H1 (cell line): ENCODE results near the gene EEF1A2. TPM values are rescaled to one million over a fixed set of nuclear protein-coding genes. Genes with fewer than 3 reads are reported as not detected.

Experiments
- NANOG ChIP-seq: IDR thresholded peaks from 2 replicates; pipeline ENCODE4 v1.6.1; 2011; ENCODE audit warnings: low read length, low read depth, mild to moderate bottlenecking, inconsistent platforms; ENCODE audit not compliant: insufficient read depth, poor library complexity, severe bottlenecking
- polyA plus RNA-seq, 7 experiments: library from polyadenylated mRNA; depleted of rRNA in 3 of 7; stranded (reverse) in 5 of 7; unstranded in 2 of 7; fragments of >200 nt in 5 of 7; fragments of 200-250 nt in 2 of 7; gene quantifications; 1 replicate in 5 of 7; 2 replicates in 1 of 7; 4 replicates in 1 of 7; pipeline versions ENCODE4 v1.2.1 to v1.2.3, GENCODE V29; 2011 to 2013; ENCODE audit warnings: missing spikeins in 2 of 7, mixed read lengths in 2 of 7
- total RNA-seq: library from RNA; stranded (reverse); fragmentation: NEBNext Ultra II Directional; extraction: Animal tissue kit (Norgen Biotek cat#: 25700); gene quantifications from 2 replicates; pipeline ENCODE4 v1.2.1, GENCODE V29; 2021

The EEF1A2 gene
- total and polyA plus RNA-seq, 2 of the 8 experiments (the other 6 are each of a cell fraction or from before 2014, with no cell fraction given): 7.4 to 25.8 TPM

DNA sequence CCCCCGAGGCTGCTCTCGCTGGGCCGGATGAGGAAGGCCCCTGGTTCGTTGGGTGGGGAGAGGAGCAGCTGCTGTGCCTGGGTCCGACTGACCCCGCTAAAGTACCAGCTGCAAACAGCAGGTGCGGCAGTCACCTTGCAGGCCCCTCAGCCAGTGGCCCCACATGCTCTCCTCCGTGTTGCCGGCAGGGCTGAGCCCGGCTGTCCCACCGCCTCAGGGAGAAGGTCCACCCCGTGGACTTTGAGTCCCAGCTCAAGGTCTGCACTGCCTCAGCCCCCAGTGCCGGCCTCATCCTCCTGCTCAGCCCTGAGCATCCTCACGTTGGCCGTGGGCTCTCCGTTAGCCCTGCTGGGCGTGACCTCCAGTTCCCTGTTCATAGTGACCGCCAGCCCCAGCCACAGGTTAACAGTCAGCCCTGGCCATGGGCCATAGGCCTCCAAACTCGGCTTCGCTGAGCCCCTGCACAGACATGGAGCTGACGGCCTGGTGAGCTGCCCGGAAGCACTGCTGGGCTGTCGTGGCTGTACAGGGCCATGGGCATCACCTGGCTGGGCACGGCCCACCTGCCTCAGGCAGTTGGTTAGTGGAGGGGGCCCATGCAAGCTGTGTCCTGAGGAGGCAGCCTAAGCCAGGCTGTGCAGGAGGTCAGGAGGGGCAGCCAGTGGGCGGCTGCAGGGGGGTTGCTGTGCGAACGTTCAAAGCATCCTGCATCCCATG lies 45.5 kb upstream of the EEF1A2 start (continued):
- no peak for TF ChIP-seq NANOG
